GM10266 (cell line): ENCODE results near the gene TMTC1.

Experiments used
- DNase-seq: peaks from one replicate; pipeline ENCODE4 v3.0.0; 2012; ENCODE audit errors: extremely low spot score
- TF ChIP-seq, protein P1 (sequence below): IDR thresholded peaks from 2 replicates; pipeline ENCODE4 v1.5.1; 2012; ENCODE audit warnings: mild to moderate bottlenecking, low read depth; ENCODE audit not compliant: control insufficient read depth, insufficient read depth; ENCODE audit errors: missing control alignments

Gene TMTC1

DNA sequence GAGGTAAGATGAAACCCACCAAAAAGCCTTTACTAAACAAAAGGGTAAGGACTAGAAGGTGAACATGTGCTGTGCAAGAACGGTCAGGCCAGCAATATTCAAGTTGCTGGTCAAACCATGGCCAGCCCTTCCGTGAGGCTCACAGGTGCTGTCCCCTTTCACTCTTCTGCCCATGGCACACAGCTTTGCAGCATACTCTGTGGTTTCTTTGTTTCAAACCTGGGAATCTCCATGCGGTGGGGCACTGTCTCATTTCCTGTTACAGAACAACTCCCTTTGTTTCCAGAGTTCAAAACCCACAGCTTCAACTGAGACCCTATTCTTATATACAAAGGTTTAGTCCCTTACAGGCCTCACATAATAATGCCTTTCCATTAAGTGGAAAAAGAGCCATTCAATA is 284.5 kb downstream of the TMTC1 start:
- TF ChIP-seq, protein P1, sequence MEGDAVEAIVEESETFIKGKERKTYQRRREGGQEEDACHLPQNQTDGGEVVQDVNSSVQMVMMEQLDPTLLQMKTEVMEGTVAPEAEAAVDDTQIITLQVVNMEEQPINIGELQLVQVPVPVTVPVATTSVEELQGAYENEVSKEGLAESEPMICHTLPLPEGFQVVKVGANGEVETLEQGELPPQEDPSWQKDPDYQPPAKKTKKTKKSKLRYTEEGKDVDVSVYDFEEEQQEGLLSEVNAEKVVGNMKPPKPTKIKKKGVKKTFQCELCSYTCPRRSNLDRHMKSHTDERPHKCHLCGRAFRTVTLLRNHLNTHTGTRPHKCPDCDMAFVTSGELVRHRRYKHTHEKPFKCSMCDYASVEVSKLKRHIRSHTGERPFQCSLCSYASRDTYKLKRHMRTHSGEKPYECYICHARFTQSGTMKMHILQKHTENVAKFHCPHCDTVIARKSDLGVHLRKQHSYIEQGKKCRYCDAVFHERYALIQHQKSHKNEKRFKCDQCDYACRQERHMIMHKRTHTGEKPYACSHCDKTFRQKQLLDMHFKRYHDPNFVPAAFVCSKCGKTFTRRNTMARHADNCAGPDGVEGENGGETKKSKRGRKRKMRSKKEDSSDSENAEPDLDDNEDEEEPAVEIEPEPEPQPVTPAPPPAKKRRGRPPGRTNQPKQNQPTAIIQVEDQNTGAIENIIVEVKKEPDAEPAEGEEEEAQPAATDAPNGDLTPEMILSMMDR: no peak
- no peak for DNase-seq

DNA sequence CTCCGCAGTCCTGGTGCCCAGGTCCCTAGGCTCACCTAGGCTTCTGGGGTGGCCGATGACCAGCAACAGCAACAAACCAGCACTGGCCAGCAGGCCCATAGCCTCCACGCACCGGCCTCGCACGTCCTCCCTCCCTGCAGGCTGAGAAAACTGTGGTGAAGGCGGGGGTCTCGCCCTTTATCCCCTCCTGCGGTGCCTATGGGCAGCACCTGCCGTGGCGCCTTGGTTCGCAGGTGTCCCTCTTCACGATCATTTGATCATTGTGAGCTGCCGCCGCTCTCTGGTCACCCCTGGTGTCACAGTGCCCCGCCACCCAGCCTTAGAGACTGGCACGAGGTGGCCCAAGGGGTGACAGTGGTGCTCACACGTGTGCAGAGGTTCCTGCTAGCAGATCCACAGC is 286.2 kb downstream of the TMTC1 start, which contains the start of gene OVCH1:
TSS of gene OVCH1 (minus strand) at position 99 of the 400 bp plus-strand sequence. CDS start at position 99, 0 bp downstream.
- DNase-seq: no peak
- TF ChIP-seq, protein P1: no peak

DNA sequence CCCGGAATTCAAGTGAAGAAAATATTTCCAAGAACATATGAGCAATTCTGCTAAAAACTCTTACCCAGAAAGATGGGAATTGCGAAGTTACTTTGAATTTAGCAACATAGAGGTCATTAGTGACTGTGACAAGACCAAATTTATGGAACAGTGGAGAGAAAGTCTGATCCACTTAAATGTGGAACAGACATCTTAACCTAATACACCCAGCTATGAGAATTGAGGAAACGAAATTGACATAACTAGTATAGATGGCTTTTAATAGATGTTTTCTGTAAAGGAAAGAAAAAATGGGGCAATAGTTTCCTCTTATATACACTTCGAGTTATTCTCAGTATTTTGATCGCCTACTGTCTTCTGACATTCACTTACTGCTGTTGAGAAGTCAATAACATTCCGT is 290.9 kb downstream of the TMTC1 start:
- TF ChIP-seq, protein P1: no peak
- no peak for DNase-seq

DNA sequence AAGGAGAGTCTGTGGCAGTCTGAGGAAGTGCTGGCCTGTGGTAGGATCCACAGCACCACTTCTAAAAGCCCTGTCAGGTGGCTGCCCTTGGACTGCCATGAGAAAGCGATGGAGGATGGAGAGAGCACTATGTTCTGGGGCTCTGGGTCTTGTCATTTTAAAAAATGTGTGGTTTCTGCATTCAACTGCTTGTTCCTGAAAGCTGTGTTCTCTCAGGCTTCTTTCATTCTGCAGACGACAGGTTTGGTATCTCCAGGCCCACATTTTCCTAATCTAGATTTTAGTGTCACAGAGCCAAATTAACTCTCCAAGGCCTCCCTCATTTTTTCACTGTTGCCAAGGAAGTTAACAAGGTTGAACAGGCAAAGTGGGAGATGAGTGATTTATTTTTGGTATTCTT is 296.8 kb downstream of the TMTC1 start:
- no peak for DNase-seq
- TF ChIP-seq, protein P1: no peak

DNA sequence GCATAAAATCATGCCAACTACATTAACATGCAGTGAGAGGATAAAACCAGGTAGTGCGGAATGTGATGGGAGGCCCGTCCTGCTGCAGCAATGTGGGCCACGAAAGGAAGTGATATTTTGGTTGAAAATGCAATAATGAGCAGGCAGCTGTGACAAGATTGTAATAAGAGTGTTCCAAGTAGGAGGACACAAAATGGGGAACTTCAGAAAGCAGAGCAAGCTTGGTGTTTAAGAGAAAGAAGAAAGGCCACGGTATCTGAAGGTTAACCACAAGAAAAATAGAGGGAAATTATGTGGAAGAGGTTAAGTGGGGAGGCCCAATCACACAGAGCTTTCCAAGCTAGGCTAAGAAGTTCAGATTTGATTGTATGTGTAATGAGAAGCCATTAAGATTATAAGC is 320.5 kb downstream of the TMTC1 start:
- no peak for DNase-seq
- TF ChIP-seq, protein P1: no peak

DNA sequence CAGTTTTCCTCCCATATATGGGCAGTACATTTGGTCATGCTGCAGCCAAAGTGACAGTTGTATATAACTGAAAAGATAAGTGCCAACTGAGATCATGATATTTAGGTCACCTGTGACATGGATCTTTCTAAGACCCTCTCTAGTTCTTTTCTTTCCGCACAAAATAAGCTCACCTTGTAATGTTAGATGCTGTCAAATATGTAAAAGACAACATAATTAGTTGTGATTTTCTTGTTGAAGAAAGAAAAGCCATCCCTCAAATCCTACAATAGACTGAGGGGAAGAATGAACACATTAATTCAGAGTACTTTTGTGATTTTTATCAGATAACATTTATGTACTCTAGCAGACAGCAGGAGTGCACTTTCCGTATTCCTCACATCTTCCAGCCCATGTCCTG is 323.7 kb downstream of the TMTC1 start:
- DNase-seq: no peak
- TF ChIP-seq, protein P1: no peak

DNA sequence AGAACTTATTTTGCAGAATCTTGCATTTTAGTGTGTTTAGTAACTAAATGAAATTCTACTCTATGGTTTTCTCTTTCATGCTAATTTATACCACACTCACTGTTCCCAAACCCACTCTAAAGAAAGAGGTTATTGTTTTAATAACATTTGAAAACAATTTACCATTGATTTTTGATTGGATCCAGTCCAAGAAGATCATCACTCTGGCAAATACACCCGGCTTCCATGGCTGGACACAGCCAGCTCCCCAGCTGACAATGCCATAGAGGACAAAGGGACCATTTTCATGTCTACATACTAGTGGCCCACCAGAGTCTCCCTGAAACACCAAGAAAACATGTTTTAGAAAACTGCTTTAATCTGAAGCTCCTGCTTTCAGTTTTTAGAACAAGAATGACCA is 328.7 kb downstream of the TMTC1 start:
- no peak for DNase-seq
- TF ChIP-seq, protein P1: no peak
